IPS-NIHi11 (cell line): ENCODE data around the gene PCNX3.

Experiments used
- DNase-seq: peaks from one replicate; pipeline ENCODE4 v3.0.0; 2012; ENCODE audit warnings: mixed read lengths, low spot score

Gene PCNX3

DNA sequence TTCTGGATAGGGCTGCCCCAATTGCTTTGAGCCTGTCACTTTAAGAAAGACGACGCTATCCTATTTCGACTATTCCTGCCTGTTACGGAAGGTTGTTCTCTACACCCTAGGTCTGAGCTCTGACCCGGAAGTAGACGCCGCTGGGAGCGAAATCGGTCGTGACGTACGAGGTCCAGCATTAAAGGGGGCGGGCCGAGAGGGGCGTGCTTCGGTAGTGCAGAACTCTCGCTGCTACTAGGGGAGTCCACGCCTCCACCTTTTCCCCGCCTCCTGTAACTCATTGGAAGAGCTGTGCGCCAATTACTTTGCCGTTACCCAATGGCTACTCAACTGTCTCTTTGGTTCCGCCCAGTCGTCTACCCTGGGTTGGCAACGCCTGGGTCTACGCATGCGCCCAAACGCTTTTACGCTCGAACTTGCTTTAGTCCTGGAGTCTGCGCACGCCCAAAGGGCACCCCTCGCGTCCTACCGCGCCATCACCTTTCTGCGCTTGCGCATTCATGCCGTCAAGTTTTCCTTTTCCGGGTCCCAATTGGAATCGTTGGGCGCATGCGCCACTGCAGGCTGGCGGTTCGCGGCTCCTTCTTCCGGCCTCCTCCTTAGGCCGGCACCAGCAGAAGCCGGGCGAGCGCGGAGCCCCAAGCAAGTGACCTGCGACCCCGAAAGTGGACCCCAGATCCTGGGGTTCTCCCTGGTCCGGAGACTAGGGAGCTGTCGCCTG is at the start of gene PCNX3:
Gene PCNX3, plus strand, starts transcription at position 548 of the 721 bp plus-strand sequence. CDS start 536 bp downstream, outside the sequence.
- DNase-seq = peak; percentile 99

DNA sequence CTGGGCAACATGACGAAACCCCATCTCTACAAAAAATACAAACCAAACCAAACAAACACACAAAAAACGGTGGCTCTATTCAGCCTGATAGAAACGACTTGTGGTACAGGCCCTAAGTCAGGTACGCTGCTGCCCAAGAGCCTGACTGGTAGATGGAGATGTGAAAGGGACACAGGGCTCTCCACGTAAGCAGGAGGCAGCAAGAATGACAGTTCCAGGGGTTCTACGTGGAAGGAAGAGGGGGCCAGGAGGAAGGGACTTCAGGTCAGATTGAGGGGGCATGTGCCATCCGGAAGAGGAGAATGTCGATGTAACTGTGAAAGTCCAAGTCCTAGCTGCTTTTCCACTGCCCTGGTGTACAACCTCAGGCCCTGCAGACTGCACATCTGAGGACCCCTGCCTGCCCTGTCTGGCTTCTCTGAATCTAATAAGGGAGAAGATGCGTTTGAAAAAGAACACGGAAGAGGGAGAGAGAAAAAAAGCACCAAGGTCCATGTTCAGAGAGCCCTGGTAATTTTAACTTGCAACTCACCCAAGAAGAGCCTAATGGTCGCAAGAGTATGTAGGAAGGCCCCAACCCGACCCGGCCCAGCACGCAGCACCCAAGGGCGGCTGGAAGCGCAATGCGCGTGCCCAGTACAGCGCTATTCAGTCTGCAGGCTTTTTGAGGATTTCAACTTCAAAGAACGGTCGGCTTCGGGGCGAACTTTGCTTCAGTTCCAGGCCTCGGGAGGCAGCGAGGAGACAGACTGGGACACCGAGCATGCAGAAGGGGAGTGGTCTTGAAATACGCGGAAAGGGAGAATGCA is 46.2 kb upstream of the PCNX3 start:
- DNase-seq = no peak

DNA sequence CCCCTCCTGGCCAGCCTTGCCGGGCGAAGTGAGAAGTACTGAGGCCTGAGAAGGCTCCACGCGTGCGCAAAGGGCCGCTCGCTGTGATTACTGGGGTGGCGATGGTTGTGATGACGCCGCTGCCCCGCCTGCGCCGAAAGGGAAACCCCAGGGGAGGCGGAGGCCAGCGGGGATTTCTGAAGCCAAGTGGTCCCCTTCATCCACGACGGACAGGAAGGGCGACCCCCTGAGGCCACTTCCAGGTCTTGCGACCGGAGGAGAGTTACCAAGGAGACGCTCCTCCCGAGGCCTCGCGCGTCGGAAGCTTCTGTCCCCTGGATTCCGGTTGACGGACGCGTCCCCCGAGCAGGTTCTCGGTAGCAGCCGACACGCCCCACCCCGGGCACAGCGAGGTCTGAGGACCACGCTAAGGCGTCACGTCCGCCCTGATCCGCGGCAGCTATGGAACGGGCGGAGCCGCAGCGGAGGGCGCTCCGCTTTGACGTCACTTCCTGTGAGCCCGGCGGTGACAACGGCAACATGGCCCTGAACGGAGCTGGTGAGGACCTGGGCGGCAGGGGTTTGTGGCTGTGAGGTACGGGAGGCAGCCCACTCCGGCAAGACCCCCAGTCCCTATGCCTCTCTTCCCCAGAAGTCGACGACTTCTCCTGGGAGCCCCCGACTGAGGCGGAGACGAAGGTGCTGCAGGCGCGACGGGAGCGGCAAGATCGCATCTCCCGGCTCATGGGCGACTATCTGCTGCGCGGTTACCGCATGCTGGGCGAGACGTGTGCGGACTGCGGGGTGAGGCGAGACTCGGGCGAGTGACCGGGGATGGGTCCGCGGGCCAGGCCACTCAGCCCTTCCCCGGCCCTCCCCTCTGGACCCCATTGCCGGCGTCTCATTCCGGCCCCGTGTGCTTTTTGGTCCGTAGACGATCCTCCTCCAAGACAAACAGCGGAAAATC is 45.3 kb upstream of the PCNX3 start, which contains the start of gene ZNRD2:
Gene ZNRD2, plus strand, starts transcription at position 505 of the 946 bp plus-strand sequence. Its CDS starts 15 bp downstream, at position 520.
- DNase-seq = peak; percentile 92

DNA sequence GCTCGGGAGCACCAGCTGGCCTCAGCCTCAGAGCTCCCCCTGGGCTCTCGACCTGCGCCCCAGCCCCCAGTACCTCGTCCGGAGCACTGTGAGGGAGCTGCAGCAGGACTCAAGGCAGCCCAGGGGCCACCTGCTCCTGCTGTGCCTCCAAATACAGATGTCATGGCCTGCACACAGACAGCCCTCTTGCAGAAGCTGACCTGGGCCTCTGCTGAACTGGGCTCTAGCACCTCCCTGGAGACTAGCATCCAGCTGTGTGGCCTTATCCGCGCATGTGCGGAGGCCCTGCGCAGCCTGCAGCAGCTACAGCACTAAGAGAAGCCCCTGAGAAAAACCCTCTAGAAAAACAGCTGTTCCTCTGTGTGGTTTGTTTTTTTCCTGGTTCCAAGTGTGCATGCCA is 44.2 kb upstream of the PCNX3 start:
- DNase-seq = no peak

DNA sequence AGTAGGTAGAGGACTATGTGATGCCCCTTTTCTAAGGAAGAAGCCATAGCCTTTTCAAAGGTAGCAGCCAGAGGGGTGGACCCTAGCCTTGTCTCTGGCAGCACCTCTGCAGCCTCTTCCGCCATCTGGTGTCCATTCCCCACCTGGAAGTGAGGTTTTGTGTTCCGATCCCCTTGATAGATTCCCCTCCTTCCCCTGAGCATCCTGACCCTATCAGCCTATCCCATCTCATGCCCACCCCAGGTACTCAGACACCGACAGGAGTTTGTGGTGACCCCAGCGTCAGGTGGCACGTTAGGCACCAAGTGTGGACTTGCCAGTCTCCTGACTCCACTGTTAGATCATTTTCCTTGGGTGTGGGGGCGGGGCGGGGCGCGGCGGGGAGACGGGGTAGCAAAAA is 43.6 kb upstream of the PCNX3 start:
- DNase-seq = no peak

DNA sequence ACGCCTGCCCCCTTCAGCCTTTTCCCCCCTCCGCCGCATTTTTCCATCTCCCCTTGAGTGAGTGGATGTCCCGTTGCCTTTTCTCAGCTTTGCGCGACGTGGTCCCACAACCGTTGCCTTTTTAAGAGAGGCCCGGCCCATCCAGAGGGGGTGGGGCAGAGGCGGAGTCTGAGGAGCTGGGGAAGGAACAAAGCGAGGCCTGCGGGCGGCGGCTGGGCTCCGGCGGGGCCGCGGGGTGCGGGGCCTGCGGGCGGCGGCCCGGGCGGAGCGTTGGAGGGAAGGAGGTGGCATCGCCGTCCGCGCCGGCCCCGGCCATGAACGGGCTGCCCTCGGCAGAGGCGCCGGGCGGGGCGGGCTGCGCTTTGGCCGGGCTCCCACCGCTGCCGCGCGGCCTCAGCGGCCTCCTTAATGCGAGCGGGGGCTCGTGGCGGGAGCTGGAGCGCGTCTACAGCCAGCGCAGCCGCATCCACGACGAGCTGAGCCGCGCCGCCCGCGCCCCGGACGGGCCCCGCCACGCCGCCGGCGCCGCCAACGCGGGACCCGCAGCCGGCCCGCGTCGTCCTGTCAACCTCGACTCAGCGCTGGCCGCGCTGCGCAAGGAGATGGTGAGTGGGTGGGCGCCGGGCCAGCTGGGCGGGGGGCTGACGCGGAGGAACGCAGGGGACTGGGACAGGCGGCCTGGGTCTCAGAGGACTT is 43.1 kb upstream of the PCNX3 start, which contains the start of gene FAM89B:
Gene FAM89B, plus strand, starts transcription at position 183 of the 696 bp plus-strand sequence. Its CDS starts 132 bp downstream, at position 315.
- peak; percentile 78 for DNase-seq

DNA sequence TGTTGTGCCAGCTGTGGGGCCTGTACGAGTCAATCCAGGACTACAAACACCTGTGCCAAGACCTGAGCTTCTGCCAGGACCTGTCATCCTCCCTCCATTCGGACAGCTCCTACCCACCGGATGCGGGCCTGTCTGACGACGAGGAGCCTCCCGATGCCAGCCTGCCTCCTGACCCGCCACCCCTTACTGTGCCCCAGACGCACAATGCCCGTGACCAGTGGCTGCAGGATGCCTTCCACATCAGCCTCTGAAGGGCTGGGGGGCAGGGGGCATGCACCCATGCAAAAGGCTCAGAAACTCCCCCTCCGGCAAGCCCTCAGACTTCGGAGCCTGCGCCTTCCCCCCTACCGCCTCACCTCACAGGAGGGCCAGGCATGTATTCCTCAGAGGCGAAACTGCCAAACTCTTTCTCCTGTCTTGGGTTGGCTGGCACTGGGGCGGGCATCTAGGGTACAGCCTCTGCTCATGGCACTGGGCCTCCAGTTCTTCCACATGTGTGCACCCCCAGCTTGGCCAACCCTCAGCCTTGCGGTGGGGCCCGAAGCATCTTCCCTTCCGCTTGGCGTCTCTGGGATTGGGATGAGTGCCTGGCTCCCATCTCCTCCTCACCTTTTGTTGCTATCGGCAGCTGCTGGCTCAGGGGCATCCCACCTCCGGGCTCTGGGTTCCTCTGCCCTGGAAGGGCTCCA is 42.0 kb upstream of the PCNX3 start:
- no peak for DNase-seq

DNA sequence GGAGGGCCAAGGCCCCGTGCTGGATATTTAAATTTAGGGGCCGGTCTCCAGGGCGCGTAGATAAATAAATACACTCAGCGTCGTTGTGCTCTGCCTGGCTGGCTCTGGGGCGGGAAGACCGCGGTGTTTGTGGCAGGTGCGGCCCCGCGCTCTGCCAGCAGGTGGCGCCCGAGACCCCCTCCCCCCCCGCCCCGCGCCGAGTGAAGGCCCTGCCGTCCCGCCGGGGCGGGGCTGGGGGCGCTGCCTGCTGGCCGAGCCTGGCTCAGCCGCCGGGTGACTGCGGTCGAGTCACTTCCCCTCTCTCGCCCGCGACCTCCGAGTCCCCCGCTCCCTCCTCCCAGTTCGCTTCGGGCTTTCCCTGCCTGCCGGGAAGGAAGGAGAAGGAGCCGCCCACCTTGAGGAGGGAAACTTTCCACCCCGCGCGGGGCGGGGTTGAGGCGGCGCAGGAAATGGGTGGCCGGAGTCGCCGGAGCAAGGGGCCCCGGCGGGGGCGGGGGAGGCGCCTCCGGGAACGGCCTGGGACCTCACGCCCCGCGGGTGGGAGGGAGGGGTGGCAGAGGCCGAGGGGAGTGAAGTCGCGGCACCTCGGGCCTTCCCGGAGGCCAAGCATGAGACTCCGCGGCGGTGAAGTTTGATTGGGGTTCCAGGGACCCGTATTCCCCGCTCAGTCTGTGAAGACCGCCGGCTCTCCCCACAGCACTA is 41.3 kb upstream of the PCNX3 start:
- peak; percentile 98 for DNase-seq

DNA sequence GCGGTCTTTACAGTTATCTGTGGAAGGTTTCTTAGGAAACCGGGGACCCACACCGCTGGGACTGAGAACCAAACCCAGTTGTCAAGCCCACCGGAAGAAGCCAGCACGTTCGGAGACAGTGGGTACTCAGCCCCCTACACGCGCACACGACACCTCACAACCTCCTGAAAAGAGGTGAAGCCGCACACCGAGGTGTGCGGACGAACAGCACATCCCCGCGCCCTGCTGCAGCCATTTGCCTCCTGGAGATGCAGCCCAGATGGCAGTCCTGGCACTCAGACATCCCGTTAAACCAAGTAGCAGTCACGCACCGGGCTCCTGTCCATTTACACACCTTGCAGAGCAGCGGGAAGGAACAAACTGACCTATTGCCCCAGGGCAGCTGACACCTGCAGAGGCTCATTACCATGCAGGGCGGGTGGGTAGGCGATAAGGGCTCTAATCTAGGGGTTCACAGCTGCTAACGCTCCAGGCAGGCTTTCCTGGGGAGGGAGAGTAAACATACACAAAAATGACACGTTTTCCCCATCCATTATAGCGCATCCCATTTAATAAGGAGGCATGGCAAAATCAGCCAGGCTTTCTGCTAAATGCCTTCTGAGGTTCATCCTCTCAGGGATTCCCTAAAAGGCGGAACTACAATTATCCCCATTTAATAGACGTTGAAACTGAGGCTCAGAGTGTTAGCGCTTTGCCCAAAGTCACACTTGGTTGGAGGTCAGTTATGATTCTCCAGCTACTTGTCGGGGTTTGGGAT is 40.6 kb upstream of the PCNX3 start:
- no peak for DNase-seq

DNA sequence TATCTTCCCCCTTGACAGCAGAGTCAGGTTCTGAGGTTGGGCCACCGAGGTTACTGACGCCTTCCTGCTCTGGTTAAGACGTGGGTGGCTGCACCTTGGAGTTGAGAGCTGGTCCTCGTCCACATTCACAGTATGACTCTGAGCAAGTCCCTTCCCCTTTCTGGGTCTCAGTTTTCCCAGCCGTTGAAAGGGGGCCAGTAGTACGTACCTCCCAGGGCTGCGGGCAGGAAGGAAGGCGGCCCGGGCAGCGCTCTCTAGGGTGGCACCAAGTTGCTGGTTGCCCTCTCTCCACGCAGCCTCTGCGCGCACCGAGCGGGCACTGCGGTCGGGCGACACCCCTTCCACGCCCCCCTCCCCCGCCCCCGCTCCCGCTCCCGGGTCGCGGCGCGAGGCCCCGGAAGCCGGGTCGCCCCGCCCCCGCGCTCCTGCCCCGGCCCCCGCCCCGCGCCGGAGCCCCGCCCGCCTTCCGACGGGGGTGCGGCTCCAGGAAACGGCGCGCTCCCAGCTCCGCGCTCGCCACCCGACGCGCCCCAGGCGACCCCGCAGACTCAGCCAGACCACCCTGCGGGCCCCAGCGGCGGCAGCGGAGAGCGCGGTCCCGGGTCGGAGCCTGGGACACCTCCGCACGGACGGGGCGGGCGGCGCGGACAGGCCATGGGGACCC is 39.9 kb upstream of the PCNX3 start, which contains the start of gene EHBP1L1:
Gene EHBP1L1, plus strand, starts transcription at position 486 of the 664 bp plus-strand sequence. CDS start 250 bp downstream, outside the sequence.
- peak; percentile 88 for DNase-seq

DNA sequence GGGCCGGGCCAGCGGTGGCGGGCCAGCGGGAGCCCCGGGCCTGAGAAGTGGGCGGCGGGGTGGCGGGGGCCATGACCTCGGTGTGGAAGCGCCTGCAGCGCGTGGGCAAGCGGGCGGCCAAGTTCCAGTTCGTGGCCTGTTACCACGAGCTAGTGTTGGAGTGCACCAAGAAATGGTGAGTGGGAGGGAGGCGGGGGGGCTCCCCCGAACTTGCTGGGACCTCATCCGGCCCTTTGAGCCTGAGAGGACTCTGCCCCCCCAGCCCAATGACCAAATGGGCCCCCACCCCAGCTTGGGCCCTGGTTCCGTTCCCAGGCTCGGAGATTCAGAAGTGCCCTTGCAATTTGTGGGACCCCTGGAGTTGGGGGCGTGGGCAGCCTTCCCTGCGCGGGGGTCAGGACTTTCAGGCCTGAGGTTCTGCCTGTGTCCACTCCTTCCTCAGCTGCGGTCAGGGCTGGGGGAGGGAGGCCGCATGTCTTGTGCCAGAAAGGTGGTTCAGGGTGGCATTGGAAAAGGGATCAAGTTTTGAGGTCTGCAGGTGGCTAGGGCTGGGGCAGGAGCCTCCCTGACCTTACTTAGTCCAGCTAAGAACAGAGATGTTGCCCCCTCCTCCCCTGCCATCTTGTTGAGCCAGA is 39.2 kb upstream of the PCNX3 start:
- DNase-seq = no peak

DNA sequence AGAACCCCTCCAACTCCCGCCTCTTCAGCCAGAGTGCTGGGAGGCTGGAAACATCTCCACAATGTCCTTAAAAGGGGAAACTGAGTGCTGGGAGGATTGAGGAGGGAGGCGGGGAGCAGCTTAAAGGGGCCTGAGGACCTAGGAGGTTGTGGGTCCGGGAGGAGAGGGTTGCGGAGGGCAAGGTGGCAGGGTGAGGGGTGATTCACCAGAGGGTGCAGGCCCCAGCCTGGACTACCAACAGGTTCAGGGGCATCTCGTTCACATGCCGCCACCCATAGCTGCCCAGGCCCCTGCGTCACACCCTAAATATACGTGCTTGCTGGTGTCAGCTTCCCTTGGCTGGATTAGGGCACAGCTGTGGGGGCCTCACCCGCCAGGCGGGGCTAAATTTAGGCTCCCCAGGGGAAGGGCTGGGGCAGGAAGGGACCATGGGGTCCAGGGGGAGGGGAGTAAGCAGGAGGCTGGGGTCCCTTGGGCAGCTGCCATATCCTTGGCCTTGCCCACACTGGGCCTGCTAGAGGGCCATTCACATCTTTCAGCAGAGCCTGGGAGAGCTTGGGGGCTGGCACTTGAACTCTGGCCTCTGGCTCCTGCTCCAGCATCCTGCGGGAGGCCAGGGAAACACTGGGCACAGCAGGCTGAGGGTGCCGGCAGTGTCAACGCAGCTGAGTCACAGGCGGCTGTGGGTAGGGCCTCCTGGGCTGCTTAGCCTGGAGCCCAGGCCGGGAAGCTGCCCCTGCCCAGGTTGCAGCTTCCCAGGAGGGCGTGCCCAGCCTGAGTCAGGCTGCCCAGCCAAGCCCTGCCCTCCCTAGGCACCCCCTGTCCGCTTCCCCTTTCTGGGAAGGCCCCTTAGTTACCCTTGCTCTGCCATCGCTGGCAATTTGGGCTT is 38.5 kb upstream of the PCNX3 start:
- DNase-seq = no peak

DNA sequence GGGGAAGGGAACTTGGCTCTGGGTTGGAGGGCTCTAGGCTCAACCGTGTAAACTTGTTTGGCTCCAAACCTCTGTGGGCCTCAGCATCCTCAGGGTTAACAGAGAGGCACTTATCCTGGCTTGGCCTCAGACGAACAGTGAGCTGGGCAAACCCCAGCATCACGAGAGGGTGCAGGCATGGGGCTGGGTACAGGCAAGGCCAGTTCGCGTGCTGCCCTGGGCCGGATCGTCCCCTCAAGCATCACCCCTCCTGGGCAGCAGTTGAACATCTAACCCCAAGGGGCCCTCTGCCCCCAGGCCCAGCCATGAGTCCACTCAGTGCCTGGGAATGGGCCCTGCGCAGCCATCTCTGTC is 37.8 kb upstream of the PCNX3 start:
- no peak for DNase-seq

DNA sequence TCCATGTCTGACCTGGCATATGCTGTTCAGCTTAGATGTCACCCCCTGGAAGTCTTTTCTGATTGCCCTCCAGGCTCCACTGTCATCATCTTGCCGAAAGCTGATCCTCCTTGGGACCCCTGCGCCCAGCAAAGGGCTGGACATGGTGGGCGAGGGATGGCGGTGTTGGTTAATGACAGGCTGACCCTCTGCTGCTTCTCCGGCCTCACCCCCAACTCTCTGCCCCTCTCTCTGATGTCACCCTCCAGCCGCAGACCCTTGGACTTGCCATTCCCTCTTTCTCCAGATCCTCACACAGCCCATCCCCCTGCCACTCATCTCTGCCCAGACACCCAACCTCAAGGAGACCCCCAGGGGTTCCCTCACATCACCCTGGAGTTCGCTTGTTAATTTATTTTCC is 37.4 kb upstream of the PCNX3 start:
- no peak for DNase-seq

DNA sequence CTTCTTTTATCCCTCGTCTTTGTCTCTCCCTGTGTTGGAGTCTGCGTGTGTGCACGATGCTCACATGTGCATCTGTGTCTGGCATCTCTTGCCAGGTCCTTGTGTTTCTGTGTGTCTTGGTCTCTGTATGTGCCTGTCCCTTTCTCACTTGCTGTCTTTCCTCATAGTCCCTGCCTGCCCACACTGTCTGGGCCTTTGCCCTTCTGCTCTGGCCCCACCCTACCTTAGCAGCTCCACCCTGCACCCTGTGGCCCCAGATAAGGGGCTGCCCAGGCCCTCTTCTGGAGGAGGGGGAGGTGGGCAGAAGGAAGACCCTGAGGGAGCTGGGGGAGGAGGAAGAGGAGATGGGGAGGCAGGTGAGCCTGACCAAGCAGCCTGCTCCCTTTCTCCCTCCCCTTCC is 36.9 kb upstream of the PCNX3 start:
- DNase-seq = no peak

DNA sequence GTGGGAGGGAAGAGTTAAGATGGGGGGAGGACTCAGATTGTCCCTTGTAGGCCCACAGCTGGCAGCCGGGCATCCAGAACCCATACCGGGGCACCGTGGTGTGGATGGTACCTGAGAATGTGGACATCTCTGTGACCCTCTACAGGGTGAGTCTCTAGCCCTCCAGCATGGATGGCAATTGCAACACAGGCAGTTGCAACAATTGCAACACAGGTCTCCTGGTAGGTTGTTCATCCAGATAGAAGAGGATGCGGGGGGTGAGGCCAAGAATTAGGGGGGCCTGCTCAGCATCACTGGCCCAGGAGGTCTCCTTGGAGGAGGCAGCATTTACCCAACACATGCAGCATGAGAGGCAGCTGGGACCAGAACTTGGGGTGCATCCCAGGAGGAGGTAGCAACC is 36.3 kb upstream of the PCNX3 start:
- no peak for DNase-seq

DNA sequence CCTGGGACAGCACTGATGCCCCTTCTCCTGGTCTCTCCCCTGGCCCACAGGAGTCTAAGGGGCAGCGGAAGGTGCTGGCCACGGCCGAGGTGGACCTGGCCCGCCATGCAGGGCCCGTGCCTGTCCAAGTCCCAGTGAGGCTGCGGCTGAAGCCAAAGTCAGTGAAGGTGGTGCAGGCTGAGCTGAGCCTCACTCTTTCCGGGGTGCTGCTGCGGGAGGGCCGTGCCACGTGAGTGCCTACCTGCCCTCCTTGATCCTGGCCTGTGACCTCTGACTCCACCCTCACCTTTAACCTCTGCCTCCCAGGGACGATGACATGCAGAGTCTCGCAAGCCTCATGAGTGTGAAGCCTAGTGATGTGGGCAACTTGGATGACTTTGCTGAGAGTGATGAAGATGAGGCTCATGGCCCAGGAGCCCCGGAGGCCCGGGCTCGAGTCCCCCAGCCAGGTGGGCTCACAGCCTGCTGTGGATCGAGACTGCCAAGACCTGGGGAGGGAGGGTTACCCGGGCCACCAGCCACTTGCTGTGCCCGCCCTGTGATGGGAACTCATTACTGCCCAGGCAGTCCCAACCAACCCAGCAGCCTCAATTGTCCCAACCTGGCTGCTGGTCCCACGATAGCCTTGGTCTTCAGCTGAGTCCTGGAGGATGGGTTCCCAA is 35.4 kb upstream of the PCNX3 start:
- DNase-seq = no peak
